ENCODE data around the gene SPATA20.

DNA sequence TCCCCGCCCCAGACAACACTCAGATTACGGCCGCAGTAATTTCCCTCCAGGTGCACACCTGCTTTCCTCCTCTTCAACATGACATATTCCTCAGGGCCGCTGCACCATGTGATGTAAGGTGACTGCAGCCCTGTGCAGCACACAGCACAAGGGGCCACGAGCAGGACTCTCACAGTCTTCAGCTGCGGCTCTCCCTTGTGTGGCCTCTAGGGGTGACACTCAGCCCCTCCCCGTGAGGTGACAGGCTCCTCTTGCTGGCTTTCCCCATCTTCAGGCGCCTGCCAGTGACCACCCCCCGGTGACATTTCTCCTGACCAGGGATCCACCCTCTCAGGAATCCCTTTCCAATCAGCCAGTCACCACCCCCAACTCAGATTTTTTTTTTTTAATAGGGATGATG is 56.4 kb downstream of the SPATA20 start:
- no peak for TF ChIP-seq POLR2A (IDR thresholded peaks at IDR 0.05)
- TF ChIP-seq, protein P1, sequence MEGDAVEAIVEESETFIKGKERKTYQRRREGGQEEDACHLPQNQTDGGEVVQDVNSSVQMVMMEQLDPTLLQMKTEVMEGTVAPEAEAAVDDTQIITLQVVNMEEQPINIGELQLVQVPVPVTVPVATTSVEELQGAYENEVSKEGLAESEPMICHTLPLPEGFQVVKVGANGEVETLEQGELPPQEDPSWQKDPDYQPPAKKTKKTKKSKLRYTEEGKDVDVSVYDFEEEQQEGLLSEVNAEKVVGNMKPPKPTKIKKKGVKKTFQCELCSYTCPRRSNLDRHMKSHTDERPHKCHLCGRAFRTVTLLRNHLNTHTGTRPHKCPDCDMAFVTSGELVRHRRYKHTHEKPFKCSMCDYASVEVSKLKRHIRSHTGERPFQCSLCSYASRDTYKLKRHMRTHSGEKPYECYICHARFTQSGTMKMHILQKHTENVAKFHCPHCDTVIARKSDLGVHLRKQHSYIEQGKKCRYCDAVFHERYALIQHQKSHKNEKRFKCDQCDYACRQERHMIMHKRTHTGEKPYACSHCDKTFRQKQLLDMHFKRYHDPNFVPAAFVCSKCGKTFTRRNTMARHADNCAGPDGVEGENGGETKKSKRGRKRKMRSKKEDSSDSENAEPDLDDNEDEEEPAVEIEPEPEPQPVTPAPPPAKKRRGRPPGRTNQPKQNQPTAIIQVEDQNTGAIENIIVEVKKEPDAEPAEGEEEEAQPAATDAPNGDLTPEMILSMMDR (IDR thresholded peaks at IDR 0.05 in 4 of 5, conservative IDR thresholded peaks at IDR 0.05 in 1 of 5), result no peak
